A549 (cell line): ENCODE measurements around the gene LAMA2.

Source experiments
- CTCF ChIP-seq: fragments of >200 bp; sonication (Bioruptor Twin); formaldehyde crosslinking; IDR thresholded peaks from 3 replicates; pipeline ENCODE4 v1.5.1; 2016
- ELK1 ChIP-seq: fragments of 150-350 bp; IDR thresholded peaks from 2 replicates; pipeline ENCODE4 v1.6.1; 2014; ENCODE audit warnings: low read depth, mild to moderate bottlenecking, low read length
- FOSL2 ChIP-seq, 2 experiments: fragments of 450-650 bp in 1 of 2; fragments of >200 bp in 1 of 2; sonication (Bioruptor Twin) in 1 of 2; formaldehyde crosslinking; IDR thresholded peaks; 2 replicates each; pipeline versions ENCODE4 v1.5.0 to v1.6.1; 2016 to 2020; ENCODE audit warnings: mild to moderate bottlenecking in 1 of 2, moderate library complexity in 1 of 2
- KDM5A ChIP-seq: fragments of 200-600 bp; sonication (generic); IDR thresholded peaks from 2 replicates; pipeline ENCODE4 v1.6.1; 2016; ENCODE audit warnings: antibody characterized with exemption, mild to moderate bottlenecking
- MAFK ChIP-seq: fragments of 450-650 bp; IDR thresholded peaks from 2 replicates; pipeline ENCODE4 v1.6.1; 2014; ENCODE audit not compliant: partially characterized antibody
- MAX ChIP-seq: IDR thresholded peaks from 2 replicates; pipeline ENCODE4 v1.6.1; 2012
- REST ChIP-seq: fragments of 200-600 bp; sonication (generic); IDR thresholded peaks from 2 replicates; pipeline ENCODE4 v1.6.1; 2016; ENCODE audit warnings: antibody characterized with exemption, mild to moderate bottlenecking, moderate library complexity

GRCh38 chr6:129006724-129007514, 124.0 kb downstream of the LAMA2 start:
- TF ChIP-seq MAX (no peak), CTCF (no peak), FOSL2 (IDR thresholded peaks at IDR 0.05) (no peak), FOSL2 (CRISPR knock-in tag; IDR thresholded peaks at IDR 0.05) (no peak), REST (no peak), ELK1 (no peak), KDM5A (no peak), MAFK (no peak)
